Right atrium auricular region (tissue), 2 donors: ENCODE data around the gene TMEM217. TPM values are rescaled to one million over a fixed set of nuclear protein-coding genes. Genes with fewer than 3 reads are reported as not detected.

ENCODE experiments used
- DNase-seq: peaks from one replicate; pipeline ENCODE4 v3.0.0-alpha.2; 2019; ENCODE audit warnings: low spot score
- H3K27ac ChIP-seq, 2 donors: fragments of 200-600 bp; sonication (generic); 1 replicate in 1 of 2; 2 replicates in 1 of 2; pipeline ENCODE4 v1.5.1; 2016 to 2019
- H3K27me3 ChIP-seq, 2 donors: fragments of 200-600 bp; sonication (generic); one replicate each; pipeline versions ENCODE4 v1.5.1 to v1.6.0; 2017 to 2019
- H3K36me3 ChIP-seq: fragments of 200-600 bp; sonication (generic); one replicate; pipeline ENCODE4 v1.5.1; 2016
- H3K4me1 ChIP-seq, 2 donors: fragments of 200-600 bp; sonication (generic); one replicate each; pipeline versions ENCODE4 v1.5.1 to v1.6.0; 2017 to 2019
- H3K4me3 ChIP-seq, 2 donors: fragments of 200-600 bp; sonication (generic); 1 replicate in 1 of 2; 2 replicates in 1 of 2; pipeline ENCODE4 v1.5.1; 2017 to 2019; ENCODE audit warnings: mild to moderate bottlenecking in 1 of 2, moderate library complexity in 1 of 2
- H3K9me3 ChIP-seq, 2 donors: fragments of 200-600 bp; sonication (generic); one replicate each; pipeline ENCODE4 v1.5.1; 2019
- total RNA-seq, 2 donors: library from RNA; depleted of rRNA; stranded (reverse); fragments of >200 nt; gene quantifications; one replicate each; pipeline ENCODE4 v1.1.0, GENCODE V29; 2016
- TF ChIP-seq, protein P1 (sequence below), 2 donors: fragments of 200-600 bp; sonication (generic); IDR thresholded peaks; one replicate each; pipeline ENCODE4 v1.5.1; 2019; ENCODE audit warnings: antibody characterized with exemption in 2 of 2

The TMEM217 gene
- total RNA-seq, 2 donors from 2014 or later: 1.3 to 1.4 TPM

DNA sequence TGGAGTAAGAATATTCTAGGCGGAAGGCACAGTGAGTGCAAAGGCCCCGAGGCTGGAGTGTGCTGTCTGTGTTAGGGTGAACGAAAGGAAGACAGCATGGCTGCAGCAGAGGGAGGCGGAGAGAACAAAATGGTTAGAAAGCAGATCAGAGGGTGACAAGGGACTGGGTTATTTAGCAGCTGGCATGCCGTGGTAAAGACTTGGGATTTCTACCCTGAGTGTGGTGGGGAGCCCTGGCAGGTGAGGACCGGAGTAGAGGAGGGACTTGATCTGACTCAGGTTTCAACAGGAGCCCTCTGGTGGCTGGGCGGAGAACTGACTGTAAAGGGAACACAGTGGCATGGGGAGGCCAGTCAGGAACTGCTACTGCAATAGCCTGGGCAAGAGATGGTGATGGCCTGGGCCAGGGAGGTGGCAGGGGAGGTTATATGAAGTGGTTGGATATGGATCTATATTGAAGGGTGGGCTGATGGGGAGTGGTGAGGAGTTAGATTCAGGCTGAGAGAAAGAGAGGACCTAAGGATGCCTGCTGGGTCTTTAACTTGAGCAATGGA, 50.0 kb downstream of the TMEM217 start:
- Histone ChIP-seq H3K27me3 (no peaks in the 10 kb centered on the region), H3K4me1 (peaks cover 0 to 4% of the 10 kb centered on the region in 2 donors), H3K9me3 (no peaks in the 10 kb centered on the region), H3K4me3 (no peak overlapping the region), H3K36me3 (no peaks in the 10 kb centered on the region), H3K27ac (no peak overlapping the region)
- TF ChIP-seq, protein P1, sequence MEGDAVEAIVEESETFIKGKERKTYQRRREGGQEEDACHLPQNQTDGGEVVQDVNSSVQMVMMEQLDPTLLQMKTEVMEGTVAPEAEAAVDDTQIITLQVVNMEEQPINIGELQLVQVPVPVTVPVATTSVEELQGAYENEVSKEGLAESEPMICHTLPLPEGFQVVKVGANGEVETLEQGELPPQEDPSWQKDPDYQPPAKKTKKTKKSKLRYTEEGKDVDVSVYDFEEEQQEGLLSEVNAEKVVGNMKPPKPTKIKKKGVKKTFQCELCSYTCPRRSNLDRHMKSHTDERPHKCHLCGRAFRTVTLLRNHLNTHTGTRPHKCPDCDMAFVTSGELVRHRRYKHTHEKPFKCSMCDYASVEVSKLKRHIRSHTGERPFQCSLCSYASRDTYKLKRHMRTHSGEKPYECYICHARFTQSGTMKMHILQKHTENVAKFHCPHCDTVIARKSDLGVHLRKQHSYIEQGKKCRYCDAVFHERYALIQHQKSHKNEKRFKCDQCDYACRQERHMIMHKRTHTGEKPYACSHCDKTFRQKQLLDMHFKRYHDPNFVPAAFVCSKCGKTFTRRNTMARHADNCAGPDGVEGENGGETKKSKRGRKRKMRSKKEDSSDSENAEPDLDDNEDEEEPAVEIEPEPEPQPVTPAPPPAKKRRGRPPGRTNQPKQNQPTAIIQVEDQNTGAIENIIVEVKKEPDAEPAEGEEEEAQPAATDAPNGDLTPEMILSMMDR (IDR thresholded peaks at IDR 0.05): peak; percentile 38 to 76
- peak; percentile 91 for DNase-seq

DNA sequence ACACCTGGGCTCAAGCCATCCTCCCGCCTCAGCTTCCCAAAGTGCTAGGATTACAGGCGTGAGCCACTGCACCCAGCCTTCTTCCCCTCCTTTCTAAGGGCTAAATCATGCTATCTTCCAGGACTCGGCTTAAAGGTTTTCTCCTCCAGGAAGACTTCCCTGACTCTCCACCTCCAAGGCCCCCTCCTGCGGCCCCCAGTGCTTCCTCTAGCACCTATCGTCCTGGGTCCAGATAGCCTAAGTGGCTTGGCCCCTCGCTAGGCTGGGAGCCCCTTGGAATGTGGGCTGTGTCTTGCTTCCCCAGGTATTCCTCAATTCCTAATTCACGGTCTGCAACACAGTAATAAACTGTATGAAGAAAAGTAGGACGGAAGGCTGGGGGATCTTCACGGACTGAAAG, 51.3 kb downstream of the TMEM217 start:
- Histone ChIP-seq H3K4me3 (no peak overlapping the region), H3K36me3 (no peaks in the 10 kb centered on the region), H3K4me1 (peaks cover 0 to 4% of the 10 kb centered on the region in 2 donors), H3K27ac (no peak overlapping the region), H3K27me3 (no peaks in the 10 kb centered on the region), H3K9me3 (no peaks in the 10 kb centered on the region)
- TF ChIP-seq, protein P1 (IDR thresholded peaks at IDR 0.05): no peak
- no peak for DNase-seq

DNA sequence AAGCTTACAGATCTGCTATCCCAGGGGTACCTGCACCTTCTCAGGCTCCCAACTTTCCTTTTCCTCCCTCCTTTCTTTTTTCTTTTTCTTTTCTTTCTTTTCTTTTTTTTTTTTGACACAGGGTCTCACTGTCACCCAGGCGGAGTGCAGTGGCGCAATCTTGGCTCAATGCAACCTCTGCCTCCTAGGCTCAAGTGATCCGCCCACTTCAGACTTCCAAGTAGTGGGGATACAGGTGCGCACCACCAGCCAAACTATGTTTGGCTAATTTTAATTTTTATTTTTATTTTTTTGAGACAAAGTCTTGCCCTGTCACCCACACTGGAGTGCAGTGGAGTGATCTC, 52.0 kb downstream of the TMEM217 start:
- Histone ChIP-seq H3K4me3 (no peak overlapping the region), H3K27me3 (no peaks in the 10 kb centered on the region), H3K9me3 (no peaks in the 10 kb centered on the region), H3K36me3 (no peaks in the 10 kb centered on the region), H3K27ac (no peak overlapping the region), H3K4me1 (peaks cover 0 to 4% of the 10 kb centered on the region in 2 donors)
- TF ChIP-seq, protein P1 (IDR thresholded peaks at IDR 0.05): no peak
- no peak for DNase-seq

DNA sequence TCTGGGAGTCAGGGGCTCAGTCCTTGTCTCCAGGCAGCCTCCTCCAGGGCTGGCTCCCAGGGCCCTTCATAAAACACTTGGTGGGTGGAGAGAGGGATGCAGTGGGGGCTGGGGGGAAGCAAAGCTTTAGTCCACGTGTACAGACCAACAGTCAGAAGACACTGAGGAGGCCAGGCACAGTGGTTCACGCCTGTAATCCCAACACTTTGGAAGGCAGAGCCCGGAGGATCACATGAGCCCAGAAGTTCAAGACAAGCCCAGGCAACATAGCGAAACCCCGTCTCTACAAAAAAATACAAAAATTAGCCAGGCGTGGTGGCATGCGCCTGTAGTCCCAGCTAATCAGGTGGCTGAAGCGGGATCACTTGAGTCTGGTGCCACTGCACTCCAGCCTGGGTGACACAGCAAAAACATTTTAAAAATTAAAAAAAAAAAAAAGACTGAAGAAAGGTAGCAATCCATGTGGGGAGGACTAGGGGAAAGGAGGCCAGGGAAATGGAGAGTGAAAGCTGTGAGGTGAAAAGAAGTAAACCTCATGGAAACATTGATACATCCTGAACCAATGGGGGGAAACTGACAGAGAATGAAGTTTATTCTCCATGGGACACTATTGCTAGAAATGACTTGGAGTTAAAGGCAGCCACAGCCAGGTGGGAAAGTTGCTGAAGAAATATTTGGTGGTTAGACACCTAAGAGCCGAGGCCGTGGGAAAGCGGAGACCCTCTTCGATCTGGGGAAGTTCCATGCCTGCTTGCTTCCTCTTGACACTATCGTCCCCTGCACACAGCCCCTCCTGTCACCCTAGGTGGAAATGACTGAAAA, 52.6 kb downstream of the TMEM217 start:
- Histone ChIP-seq H3K27ac (no peak overlapping the region), H3K9me3 (no peaks in the 10 kb centered on the region), H3K36me3 (no peaks in the 10 kb centered on the region), H3K27me3 (no peaks in the 10 kb centered on the region), H3K4me1 (peaks cover 0 to 4% of the 10 kb centered on the region in 2 donors), H3K4me3 (no peak overlapping the region)
- DNase-seq: no peak
- TF ChIP-seq, protein P1 (IDR thresholded peaks at IDR 0.05): no peak

DNA sequence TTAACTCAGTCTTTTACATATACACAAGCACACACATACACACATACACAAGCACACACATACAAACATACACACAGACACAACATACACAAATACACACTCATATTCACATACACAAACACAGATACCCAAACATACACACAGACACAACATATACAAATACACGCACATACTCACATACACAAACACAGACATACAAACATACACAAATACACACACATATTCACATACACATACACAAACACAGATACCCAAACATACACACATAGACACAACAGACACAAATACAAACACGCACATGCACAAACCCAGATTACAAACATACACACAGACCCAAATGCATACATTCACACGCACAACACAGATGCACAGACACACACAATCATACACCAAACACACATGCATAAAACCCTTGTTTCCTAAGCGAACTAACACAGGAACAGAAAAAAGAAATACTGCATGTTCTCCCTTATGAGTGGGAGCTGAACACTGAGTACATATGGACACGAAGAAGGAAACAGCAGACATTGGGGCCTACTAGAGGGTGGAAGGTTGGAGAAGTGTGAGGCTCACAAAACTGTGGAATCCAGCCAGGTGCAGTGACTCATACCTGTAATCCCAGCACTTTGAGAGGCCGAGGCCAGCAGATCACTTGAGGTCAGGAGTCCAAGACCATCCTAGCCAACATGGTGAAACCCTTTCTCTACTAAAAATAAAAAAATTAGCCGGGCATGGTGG, 53.8 kb downstream of the TMEM217 start:
- TF ChIP-seq, protein P1 (IDR thresholded peaks at IDR 0.05): no peak
- no peaks in the 10 kb centered on the region for H3K36me3 ChIP-seq
- H3K4me3 ChIP-seq: no peak overlapping the region
- no peak for DNase-seq
- no peak overlapping the region for H3K27ac ChIP-seq
- no peaks in the 10 kb centered on the region for H3K4me1 ChIP-seq
- no peaks in the 10 kb centered on the region for H3K27me3 ChIP-seq
- H3K9me3 ChIP-seq: no peaks in the 10 kb centered on the region
